ENCODE results near the gene QRICH2. TPM values are rescaled to one million over a fixed set of nuclear protein-coding genes. Genes with fewer than 3 reads are reported as not detected.

The QRICH2 gene
- total and polyA plus RNA-seq, 9 of the 15 experiments (the other 6 are each of a cell fraction or from before 2014, with no cell fraction given): 0.03 to 1.6 (median 0.81) TPM

DNA sequence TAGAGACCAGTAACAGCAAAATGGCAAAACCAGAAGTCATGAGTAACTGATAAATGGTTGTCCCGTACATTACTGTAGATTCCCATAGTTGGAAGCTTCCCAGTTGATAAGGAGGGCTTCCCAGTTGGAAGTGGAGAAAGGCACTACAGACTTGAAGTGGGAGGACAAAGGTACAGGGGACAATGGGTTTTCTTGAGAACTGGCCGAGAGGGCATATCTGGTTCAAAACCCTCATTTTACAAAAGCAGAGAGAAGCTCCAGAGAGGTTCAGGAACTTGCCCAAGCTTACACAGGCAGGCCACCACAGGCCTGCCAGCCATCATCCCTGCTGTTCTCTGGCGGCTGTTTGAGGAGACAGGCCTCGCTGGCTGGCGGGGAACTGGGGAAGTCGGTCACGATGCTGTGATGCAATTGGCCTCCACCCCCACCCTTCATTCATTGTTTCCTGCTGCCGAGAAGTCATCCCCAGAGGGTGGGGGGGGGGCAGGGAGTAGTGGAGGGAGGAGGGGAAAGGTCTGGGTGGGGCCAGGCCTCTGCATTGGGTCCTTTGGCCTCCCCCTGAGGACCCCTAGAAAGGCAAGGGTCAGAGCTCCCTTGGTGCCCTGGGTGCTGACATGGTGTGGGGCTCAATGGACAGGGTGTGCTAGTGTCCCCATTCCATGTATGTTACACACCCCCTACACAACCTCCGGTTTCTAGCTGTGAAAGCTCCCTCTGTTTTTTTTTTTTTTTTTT lies 39.9 kb downstream of the QRICH2 start (continued):
- peak; percentile 72 for TF ChIP-seq ZNF384 (IDR thresholded peaks at IDR 0.05; ENCODE audit: low read depth, low read length)
- no peak for TF ChIP-seq TSC22D4 (tag; IDR thresholded peaks at IDR 0.05)
- TF ChIP-seq CEBPB (tag; IDR thresholded peaks at IDR 0.05): peak; percentile 93
- TF ChIP-seq, protein P1, sequence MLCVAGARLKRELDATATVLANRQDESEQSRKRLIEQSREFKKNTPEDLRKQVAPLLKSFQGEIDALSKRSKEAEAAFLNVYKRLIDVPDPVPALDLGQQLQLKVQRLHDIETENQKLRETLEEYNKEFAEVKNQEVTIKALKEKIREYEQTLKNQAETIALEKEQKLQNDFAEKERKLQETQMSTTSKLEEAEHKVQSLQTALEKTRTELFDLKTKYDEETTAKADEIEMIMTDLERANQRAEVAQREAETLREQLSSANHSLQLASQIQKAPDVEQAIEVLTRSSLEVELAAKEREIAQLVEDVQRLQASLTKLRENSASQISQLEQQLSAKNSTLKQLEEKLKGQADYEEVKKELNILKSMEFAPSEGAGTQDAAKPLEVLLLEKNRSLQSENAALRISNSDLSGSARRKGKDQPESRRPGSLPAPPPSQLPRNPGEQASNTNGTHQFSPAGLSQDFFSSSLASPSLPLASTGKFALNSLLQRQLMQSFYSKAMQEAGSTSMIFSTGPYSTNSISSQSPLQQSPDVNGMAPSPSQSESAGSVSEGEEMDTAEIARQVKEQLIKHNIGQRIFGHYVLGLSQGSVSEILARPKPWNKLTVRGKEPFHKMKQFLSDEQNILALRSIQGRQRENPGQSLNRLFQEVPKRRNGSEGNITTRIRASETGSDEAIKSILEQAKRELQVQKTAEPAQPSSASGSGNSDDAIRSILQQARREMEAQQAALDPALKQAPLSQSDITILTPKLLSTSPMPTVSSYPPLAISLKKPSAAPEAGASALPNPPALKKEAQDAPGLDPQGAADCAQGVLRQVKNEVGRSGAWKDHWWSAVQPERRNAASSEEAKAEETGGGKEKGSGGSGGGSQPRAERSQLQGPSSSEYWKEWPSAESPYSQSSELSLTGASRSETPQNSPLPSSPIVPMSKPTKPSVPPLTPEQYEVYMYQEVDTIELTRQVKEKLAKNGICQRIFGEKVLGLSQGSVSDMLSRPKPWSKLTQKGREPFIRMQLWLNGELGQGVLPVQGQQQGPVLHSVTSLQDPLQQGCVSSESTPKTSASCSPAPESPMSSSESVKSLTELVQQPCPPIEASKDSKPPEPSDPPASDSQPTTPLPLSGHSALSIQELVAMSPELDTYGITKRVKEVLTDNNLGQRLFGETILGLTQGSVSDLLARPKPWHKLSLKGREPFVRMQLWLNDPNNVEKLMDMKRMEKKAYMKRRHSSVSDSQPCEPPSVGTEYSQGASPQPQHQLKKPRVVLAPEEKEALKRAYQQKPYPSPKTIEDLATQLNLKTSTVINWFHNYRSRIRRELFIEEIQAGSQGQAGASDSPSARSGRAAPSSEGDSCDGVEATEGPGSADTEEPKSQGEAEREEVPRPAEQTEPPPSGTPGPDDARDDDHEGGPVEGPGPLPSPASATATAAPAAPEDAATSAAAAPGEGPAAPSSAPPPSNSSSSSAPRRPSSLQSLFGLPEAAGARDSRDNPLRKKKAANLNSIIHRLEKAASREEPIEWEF (CRISPR knock-in tag; IDR thresholded peaks at IDR 0.05): no peak
- TF ChIP-seq ETS2 (tag; IDR thresholded peaks at IDR 0.05; ENCODE audit: borderline replicate concordance, poor library complexity, severe bottlenecking): no peak
- TF ChIP-seq BACH1 (tag; IDR thresholded peaks at IDR 0.05): 0 out of 2 replicates have a peak, but pooled peaks have one; percentile 28
- no peak for TF ChIP-seq DIDO1 (tag; IDR thresholded peaks at IDR 0.05; ENCODE audit: low read depth)
- TF ChIP-seq DNMT1 (IDR thresholded peaks at IDR 0.05): no peak
- TF ChIP-seq PURB (CRISPR knock-in tag; IDR thresholded peaks at IDR 0.05; ENCODE audit: low read depth): no peak
- TF ChIP-seq POLR2B (IDR thresholded peaks at IDR 0.05; ENCODE audit: low read depth, partially characterized antibody): peak; percentile 46
- TF ChIP-seq YY1 (IDR thresholded peaks at IDR 0.05; ENCODE audit: borderline replicate concordance in 1 of 3, control insufficient read depth in 1 of 3, extremely low read depth in 1 of 3, insufficient read depth in 3 of 3, insufficient read length in 1 of 3, insufficient replicate concordance in 2 of 3, low read depth in 1 of 3, low read length in 2 of 3): peak in 2 of 3 experiments; percentile 48 to 71
- TF ChIP-seq ZFX (CRISPR knock-in tag; IDR thresholded peaks at IDR 0.05): peak; percentile 62
- TF ChIP-seq L3MBTL2 (IDR thresholded peaks at IDR 0.05): peak; percentile 39; the same call in 1 of the 2 replicates
- no peak for TF ChIP-seq SAP30 (IDR thresholded peaks at IDR 0.05; ENCODE audit: borderline replicate concordance, insufficient read depth, low read depth, low read length, poor library complexity, severe bottlenecking)
- TF ChIP-seq, protein P2, sequence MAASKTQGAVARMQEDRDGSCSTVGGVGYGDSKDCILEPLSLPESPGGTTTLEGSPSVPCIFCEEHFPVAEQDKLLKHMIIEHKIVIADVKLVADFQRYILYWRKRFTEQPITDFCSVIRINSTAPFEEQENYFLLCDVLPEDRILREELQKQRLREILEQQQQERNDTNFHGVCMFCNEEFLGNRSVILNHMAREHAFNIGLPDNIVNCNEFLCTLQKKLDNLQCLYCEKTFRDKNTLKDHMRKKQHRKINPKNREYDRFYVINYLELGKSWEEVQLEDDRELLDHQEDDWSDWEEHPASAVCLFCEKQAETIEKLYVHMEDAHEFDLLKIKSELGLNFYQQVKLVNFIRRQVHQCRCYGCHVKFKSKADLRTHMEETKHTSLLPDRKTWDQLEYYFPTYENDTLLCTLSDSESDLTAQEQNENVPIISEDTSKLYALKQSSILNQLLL (CRISPR knock-in tag; IDR thresholded peaks at IDR 0.05; ENCODE audit: borderline replicate concordance): no peak
- TF ChIP-seq NONO (IDR thresholded peaks at IDR 0.05; ENCODE audit: low read depth in 2 of 2, low read length in 1 of 2): no peak
- TF ChIP-seq JUN (IDR thresholded peaks at IDR 0.05; ENCODE audit: borderline replicate concordance, low read depth, low read length): peak; percentile 42; the same call in 1 of the 2 replicates
- no peak for TF ChIP-seq JUN (CRISPR knock-in tag; IDR thresholded peaks at IDR 0.05; ENCODE audit: borderline replicate concordance)
- 0 out of 2 replicates have a peak, but pooled peaks have one; percentile 30 for TF ChIP-seq ZNF282 (CRISPR knock-in tag; IDR thresholded peaks at IDR 0.05)
- TF ChIP-seq MED1 (CRISPR knock-in tag; IDR thresholded peaks at IDR 0.05; ENCODE audit: borderline replicate concordance): no peak
- 0 out of 2 replicates have a peak, but pooled peaks have one; percentile 15 for TF ChIP-seq MTA3 (IDR thresholded peaks at IDR 0.05; ENCODE audit: borderline replicate concordance)

All from K562 (cell line).